Measurements from ENCODE around the gene APCDD1L.
"Not testable (repeated sequence)": the region's sequence is repeated elsewhere in the genome, so short reads cannot be mapped to it uniquely, and the experiment has no call there.

The APCDD1L gene

DNA sequence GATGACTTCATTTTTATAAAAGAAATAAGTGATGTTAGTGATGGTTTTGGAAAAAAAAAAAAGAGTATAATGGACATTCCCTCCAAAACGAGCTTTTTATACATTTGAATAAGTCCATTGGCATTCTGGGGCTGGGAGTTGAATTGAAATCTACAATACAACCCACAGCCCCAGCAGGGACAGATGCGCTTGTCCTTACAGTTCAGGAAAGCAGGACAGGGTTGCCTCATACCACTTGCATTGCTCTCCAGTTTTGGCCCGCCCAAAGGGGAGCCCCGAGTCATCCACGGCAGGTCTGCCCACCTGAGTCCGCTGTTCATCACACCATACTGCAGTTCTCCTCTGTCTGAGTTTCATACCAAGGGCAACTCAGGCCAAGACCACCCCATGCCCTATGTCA, 80.0 kb downstream of the APCDD1L start:
- DNase-seq, result no peak

GRCh38 chr20:58434326-58434725, 80.9 kb downstream of the APCDD1L start:
- DNase-seq, result no peak

- DNase-seq, result no peak
These were observed 81.4 kb downstream of the APCDD1L start for GRCh38 chr20:58433759-58434158.

DNA sequence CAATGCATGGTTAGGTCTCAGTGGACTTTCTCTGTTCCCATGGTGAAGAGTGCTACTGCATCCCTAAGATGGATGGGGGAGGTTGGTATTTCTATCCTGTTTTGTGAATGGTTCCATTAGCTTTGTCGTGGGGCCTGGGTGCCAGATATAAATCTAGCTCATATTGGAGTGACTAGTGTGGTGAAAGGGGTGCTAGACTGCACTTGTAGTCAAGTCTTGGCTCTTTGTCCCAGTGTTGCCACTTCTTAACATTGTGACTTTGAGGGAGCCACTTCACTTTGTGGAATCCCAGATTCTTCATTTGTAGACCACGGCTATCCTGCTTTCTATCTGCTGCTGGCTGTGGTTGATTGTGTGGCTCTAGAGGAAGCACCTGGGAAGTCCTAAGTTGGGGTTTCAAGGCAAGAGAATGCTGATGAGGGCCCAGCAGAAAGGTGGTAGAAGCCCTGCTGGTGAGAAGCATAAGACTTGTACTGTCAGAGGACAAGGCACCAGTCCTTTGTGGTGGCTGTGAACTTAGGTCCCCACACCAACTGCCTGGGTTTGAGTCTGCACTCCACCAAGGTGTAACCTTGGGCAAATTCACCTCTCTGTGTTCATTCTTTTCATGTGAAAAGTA, 82.1 kb downstream of the APCDD1L start:
- no peak for DNase-seq

GRCh38 chr20:58432186-58432954, 82.8 kb downstream of the APCDD1L start:
- DNase-seq, result no peak

DNA sequence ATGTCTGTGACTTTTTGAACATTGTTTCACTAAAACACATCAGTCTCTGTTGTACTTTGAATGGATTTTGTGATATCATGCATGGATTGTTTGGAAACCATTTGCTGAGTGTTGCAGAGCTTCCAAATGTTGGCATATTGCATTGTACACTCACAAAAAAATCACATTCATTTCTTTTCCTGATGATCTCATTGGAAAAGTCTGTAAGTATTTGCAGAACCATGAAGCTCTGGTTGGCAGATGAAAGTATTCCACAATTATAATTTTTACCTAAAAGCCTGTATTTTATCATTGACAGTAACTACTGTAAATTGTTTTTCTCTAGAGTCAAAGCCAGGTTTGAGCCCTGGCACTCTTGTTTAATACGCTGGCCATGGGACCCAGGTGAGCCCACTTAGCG, 84.1 kb downstream of the APCDD1L start:
- no peak for DNase-seq

DNA sequence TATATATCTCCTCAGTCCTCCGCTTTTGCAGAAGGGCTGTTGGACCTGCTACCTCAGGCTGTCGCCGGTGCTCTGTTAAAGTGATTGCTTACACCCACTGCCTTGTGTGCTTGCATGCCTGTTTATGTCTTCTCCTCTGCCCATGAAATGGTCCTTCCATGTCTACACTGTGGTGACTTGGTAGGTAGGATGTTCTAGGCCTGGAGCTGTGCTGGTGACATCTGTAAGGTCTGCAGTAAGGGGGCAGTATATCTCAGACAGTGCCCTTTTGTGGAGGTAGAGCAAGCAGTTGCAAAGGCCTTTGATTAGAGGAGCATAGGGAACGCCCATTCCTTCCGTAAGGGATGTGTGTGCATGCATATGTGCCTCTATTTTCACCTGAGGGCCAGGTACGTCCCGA, 85.9 kb downstream of the APCDD1L start:
- no peak for DNase-seq

- no peak for DNase-seq
These were observed 86.8 kb downstream of the APCDD1L start for GRCh38 chr20:58428364-58428763.

GRCh38 chr20:58427571-58427970, 87.6 kb downstream of the APCDD1L start:
- not testable (repeated sequence) for DNase-seq

- no peak for DNase-seq
These were observed 90.8 kb downstream of the APCDD1L start for GRCh38 chr20:58424218-58424969.

- DNase-seq, result no peak
These were observed 93.7 kb downstream of the APCDD1L start for GRCh38 chr20:58421497-58421850.

DNA sequence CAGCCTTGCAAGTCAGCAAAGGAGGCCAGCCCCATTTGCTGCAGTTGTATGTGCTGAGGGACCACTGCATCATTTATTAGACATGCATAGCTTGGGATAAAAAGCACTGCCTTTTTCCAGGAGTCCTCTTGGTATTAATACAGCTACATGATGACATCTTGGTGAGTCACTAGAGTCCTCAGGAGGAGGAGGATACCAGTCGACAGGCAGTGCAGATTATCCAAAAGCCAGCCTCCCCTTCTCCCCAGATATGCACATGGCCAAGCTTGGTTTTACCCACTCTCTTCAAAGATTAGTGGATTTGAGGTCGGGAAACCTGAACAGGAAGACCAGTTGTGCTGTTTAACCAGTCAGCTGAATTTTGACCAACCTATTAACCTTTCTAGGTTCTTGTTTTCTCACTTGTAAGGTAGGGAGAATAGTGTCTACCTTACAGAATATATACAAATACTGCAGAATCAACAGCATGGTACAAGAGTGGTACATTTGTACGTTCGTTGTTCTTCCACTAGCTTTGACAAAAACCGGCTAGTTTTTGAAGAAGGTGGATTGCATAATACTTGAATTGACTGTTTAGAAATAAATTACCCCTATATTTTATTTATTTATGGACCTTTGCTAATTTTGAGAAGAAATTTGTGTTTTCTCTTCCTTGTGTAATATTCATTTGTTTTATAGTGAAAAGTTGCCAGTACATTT, 94.3 kb downstream of the APCDD1L start:
- DNase-seq, result no peak

DNA sequence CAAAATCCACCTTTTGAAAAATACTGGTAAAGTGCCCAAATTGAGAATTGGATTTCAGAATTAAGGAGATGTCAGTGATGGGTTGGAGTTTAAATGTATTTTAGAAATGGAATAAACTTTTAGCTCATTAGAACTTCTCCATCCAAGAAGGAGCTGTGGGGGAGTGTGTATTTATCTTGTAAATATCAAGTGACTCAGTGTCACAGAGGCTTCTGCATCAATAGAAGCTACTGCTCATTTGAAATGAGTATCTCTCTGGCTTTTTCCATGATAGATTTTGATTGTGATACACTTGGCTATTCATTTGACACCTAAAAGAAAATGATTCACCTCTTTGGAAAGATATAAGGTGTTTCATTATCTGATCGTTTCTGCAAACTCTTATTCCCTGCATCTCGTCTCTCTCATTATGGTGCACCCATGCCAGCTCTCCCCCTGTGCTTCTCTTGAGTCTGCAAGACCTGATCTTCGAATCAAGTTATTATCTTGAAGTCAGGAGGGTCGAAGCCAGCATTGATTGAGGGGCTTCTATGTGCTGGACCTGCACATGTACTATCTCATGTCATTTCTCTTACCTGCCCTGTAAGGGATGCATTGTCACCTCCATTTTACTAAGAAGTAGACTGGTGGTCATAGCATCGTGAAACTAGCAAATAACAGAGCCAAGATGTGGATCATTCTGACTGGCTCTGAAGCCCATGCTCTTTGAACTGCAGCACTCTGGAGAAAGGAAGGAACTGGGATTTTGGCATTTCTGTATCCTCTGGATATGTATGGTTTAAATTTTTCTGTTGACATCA, 96.0 kb downstream of the APCDD1L start:
- no peak for DNase-seq

- DNase-seq, result no peak
These were observed 97.8 kb downstream of the APCDD1L start for GRCh38 chr20:58417438-58417837.

DNA sequence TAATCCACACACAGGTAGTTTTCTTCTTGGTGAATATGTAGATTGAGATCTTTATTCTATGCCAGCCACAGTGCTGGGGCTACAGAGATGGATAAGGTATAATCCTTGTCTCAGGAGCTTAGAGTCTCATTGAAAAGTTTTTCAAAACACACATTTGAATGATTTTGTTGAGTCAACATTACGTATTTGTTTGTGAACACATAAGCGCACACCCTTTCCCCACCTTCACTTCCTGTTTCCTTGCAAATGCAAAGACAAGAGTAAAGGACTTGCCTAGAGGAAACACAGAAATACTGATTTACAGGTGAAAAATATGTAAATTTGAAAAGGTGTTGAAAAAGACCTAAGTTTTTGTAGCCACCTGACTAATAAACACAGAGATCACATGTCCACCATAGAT, 98.4 kb downstream of the APCDD1L start:
- DNase-seq, result peak in 2 of 6 experiments; percentile 5 to 21

DNA sequence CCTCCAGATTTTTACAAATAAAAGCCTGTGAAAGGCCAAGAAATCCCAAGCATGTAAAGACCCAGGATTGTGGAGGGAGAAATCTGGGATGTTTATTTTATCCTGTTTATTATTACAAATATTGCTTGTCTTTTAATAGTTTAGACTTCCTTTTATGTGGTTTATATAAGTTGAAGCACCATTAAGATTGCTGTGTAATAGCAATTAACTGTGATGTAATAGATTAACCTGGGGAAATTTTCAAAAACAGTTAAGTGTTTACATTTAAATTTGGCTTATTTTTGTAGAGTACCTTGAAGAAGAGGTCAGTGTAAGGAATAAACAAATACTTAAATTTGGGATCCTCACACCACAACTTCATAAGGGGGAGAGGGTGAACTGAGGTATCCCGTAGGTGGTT, 99.1 kb downstream of the APCDD1L start:
- DNase-seq, result no peak

DNA sequence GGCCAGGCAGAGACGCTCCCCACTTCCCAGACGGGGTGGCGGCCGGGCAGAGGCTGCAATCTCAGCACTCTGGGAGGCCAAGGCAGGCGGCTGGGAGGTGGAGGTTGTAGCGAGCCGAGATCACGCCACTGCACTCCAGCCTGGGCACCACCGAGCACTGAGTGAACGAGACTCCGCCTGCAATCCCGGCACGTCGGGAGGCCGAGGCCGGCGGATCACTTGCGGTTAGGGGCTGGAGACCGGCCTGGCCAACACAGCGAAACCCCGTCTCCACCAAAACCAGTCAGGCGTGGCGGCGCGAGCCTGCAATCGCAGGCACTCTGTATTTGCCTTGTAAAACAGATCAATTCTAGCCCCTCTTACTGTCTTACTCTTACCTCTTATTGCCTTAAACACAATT, 100.4 kb downstream of the APCDD1L start:
- DNase-seq, result not testable (repeated sequence)

GRCh38 chr20:58414216-58414615, 101.0 kb downstream of the APCDD1L start:
- not testable (repeated sequence) for DNase-seq

Data from stimulated activated naive CD4-positive, alpha-beta T cell (primary cell).